ENCODE data around the gene FSD1.

GRCh38 chr19:4279530-4280422, 24.6 kb upstream of the FSD1 start:
- no peak for TF ChIP-seq CTCF (IDR thresholded peaks at IDR 0.05)
- TF ChIP-seq POLR2A (IDR thresholded peaks at IDR 0.05), result no peak

Data from thyroid gland (tissue), 4 donors.